Epithelial cell of esophagus (primary cell): ENCODE data around the gene GLTP.
"Not testable (repeated sequence)": the region's sequence is repeated elsewhere in the genome, so short reads cannot be mapped to it uniquely, and the experiment has no call there.

Experiments
- DNase-seq: peaks from one replicate; pipeline ENCODE4 v3.0.0; 2010; ENCODE audit warnings: low read depth
- H3K4me3 ChIP-seq: 2 replicates; pipeline ENCODE4 v1.5.1; 2011; ENCODE audit warnings: mild to moderate bottlenecking, low read length, control low read depth
- CTCF ChIP-seq: IDR thresholded peaks from 2 replicates; pipeline ENCODE4 v1.5.1; 2011; ENCODE audit warnings: low read depth, mild to moderate bottlenecking, low read length, control low read depth, inconsistent platforms; ENCODE audit not compliant: insufficient read depth; ENCODE audit errors: missing control alignments

The GLTP gene

GRCh38 chr12:109880043-109880931 lies at the start of gene GLTP:
Gene GLTP (minus strand): TSS chr12:109880541. CDS start chr12:109880374, 167 bp downstream.
- peak within 1 kb of the TSS; percentile 66 for H3K4me3 ChIP-seq
- peak; percentile 91 for DNase-seq
- TF ChIP-seq CTCF: no peak

- not testable (repeated sequence) for DNase-seq, H3K4me3 ChIP-seq
Measured at GRCh38 chr12:109929326-109929725, 49.0 kb upstream of the GLTP start.

GRCh38 chr12:109928058-109928656 lies 47.8 kb upstream of the GLTP start:
- no peak overlapping the region for H3K4me3 ChIP-seq
- no peak for TF ChIP-seq CTCF
- no peak for DNase-seq

- peak; percentile 79 for TF ChIP-seq CTCF
- peak; percentile 60 for DNase-seq
- no peak overlapping the region for H3K4me3 ChIP-seq
Measured at GRCh38 chr12:109927622-109928021, 47.3 kb upstream of the GLTP start.

- no peak overlapping the region for H3K4me3 ChIP-seq
- TF ChIP-seq CTCF: no peak
- DNase-seq: no peak
Measured at GRCh38 chr12:109926488-109927210, 46.3 kb upstream of the GLTP start.

- TF ChIP-seq CTCF: no peak
- no peak overlapping the region for H3K4me3 ChIP-seq
- no peak for DNase-seq
Measured at GRCh38 chr12:109926016-109926415, 45.7 kb upstream of the GLTP start.

GRCh38 chr12:109925185-109925840 lies 45.0 kb upstream of the GLTP start:
- no peak for TF ChIP-seq CTCF
- H3K4me3 ChIP-seq: no peak overlapping the region
- DNase-seq: no peak
